Fibroblast of peridontal ligament (primary cell): ENCODE data around the gene TIGD3.

Source experiments
- DNase-seq: peaks from one replicate; pipeline ENCODE4 v3.0.0-alpha.2; 2010; ENCODE audit errors: extremely low read depth

The TIGD3 gene

DNA sequence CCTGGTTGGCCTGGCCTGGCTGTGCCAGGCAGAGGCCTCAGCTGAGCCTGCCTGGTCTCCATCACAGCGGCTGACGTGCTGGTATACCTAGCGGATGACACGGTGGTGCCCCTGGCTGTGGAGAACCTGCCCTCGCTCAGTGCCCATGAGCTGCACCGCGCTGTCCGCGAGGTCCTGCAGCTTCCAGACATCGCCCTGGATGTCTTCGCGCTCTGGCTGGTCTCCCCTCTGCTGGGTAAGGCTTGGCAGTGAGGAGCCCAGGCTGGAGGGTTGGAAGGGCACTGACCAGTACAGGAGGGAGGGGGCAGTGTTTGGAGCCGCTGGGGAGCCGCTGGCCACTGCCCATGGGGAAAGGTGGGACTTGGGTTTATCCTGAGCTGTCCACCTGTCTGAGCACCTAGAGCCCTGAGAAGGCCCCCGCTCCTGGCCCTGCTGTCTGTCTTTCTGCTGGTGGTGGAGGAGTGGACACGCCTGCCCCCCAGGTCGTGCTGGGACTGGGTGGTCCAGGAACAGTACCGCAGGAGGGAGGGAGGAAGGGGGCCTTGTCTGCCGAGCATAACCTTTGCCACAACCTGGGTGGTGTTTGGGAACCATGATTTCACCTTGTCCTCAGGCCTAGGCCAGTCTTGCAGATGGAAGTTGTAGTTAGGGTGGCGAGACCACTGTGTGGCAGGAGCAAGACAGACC lies 34.9 kb downstream of the TIGD3 start:
- no peak for DNase-seq

DNA sequence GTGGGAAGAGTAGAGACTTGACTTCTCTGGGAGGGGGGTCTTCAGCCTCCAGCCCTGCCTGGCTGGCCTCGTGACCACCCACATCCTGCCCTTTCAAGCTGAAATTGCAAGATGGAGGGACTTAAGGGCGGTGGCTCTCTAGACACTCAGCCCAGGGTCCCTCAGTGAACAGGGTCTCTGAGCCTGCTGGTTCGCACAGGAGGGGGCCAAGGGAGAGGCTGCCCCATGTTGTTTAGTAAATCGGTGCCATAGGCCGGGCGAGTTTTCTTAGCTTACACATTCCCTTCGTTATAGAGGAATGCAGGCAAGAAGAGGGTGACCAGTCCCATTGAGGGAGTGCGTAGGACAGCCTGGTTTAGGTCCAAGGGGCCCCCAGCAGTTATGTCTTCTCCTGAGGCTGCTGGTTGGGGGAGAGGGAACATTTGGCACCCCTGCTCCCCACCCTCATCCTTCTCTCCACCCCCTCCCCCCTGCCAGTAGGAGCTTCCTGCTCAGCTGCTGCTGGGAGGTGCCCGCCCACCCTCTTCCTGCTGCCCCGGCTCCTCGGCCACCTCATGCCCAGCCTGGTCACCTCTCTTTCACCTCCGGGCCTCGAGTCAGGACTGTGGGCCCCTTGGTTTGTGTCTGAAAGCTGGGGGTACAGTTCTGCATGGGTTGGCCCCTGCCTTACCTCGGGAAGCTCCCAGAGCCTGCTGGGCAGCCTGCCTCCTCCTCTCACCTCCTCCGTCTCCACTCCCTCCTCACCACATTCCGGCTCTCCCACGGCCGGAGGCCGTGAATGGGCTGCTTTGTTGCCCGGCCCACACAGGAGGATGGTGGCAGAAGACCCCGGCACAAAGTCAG lies 35.8 kb downstream of the TIGD3 start:
- peak; percentile 11 for DNase-seq

DNA sequence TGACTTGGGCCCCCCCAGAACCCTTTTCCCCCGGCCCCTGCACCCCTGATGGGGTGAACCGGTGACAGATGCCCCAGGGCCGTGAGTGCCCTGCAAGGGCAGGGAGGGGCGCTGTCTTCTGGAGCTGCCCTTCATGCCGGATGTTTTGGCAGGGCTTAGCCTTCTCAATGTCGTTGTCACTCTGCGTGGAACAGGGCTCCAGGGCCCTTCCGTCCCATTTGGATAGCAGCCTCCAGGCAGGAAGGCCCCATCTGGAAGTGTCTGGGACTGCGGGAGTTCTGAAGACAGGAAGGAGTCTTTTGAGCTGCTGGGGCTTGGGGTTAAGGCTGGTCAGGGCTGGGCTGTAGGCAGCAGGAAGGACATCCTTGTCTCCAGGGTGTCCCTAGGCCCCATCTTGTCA lies 36.4 kb downstream of the TIGD3 start:
- peak; percentile 20 for DNase-seq

DNA sequence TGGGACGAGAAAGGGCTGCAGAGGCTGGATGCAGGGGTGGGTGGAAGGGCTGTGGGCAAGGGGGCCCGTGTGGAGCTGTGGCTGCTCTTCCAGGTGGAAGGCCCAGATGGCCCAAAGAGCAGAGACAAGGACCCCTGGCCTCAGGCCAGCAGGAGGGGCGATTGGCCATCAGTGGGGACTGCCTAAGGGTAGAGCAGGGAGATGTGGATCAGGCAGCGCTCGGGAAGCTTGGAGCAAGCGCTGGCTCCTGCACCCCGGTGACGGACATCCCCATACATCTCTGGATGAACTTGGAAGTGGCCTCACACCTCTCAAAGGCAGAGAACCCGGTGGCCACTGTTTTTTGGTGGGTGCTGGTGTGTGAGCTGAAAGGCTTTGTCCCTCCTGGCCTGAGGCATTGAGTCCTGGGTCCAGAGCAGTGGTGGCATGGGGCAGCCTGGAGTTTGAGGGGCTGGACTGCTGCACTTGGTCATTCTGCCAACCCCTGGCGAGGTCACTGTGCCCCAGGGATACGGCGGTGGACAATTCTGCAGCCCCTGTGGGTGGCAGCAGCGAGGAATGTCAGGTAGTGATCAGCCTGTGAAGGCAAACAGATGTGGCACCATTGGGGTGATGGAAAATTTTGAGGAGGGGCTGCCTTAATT lies 37.8 kb downstream of the TIGD3 start:
- DNase-seq: no peak

DNA sequence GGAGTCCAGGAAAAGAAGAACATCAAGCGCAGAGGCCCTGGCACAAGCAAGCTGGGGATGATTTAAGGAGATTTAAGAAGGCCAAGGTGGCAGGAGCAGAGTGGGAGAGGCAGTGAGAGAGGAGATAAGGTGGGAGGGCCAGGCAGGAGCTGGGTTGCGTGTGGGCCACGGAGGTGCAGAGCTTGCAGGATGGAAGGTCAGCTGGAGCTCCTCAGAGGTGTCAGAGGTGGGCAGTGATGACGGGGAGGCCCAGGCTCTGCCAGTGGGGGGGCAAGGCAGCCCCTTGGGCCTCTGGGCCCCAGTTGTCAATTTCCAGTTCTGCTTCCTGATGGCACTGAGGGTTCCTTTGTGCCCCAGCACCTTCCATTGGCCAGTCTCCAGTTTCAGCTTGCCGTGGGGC lies 38.3 kb downstream of the TIGD3 start:
- DNase-seq: no peak

DNA sequence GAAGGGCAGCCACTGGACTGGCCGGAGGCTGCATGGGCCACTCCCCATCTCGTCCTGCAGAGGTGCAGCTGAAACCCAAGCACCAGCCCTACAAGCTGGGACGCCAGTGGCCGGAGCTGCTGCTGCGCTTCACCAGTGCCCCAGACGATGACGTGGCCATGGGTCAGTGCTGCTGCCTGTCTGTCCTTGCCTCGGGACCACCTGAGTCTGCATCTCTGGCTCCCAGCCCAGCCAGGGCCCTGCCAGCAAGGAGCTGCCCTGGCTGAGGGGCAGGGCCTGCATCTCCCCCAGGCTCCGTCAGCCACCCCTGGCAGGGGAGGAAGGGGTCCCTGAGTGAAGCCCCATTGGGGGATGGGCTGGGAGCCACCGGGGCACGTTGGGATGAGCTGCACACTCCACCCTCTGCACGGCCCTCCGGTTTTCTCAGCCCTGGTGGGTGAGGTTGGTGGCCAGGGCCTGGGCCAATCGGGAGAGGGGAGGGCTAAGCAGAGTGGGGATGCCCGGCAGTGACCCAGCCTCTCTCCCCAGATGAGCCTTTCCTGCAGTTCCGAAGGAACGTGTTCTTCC lies 39.0 kb downstream of the TIGD3 start:
- DNase-seq: no peak

DNA sequence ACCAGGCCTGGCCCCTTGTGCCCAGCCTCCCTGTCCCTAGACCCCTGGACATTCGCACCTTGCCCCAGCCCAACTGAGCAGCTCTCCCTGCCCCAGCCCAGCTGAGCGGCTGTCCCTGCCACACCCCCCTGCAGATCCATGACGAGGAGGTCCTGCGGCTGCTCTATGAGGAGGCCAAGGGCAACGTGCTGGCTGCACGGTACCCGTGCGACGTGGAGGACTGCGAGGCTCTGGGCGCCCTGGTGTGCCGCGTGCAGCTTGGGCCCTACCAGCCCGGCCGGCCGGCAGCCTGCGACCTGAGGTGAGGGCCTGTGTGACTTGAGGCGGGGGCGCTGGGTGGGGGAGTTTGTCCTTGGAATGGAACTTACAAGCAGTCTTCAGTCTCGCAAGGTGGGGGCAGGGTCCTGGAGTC lies 39.6 kb downstream of the TIGD3 start:
- DNase-seq: no peak

DNA sequence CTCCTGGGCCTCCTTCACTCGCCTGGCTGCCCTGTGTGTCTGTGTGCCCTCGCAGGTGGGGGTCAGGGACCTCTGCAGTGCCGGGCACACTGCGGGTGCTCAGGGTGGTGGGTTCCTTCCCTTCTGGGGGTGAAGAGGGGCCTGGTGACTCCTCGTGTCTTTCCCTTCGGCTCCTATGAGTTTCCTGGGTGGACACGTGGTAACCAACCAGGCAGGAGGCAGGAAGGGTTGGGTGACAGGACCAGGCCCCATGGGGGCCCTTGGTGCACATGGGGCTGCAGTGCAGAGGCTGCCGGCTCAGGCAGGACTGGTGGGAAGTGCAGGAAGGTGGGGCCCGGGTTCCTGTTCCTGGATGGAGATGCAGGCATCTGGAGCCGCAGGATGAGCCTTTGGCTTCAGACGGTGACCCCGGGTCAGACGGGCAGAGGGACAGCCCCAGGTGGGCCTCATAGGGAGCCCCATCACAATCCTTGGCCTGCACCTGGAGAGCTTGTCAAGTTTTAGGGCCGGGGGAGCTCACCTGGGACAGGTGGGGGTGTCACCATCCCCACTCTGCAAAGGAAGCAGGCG lies 41.5 kb downstream of the TIGD3 start:
- DNase-seq: no peak

DNA sequence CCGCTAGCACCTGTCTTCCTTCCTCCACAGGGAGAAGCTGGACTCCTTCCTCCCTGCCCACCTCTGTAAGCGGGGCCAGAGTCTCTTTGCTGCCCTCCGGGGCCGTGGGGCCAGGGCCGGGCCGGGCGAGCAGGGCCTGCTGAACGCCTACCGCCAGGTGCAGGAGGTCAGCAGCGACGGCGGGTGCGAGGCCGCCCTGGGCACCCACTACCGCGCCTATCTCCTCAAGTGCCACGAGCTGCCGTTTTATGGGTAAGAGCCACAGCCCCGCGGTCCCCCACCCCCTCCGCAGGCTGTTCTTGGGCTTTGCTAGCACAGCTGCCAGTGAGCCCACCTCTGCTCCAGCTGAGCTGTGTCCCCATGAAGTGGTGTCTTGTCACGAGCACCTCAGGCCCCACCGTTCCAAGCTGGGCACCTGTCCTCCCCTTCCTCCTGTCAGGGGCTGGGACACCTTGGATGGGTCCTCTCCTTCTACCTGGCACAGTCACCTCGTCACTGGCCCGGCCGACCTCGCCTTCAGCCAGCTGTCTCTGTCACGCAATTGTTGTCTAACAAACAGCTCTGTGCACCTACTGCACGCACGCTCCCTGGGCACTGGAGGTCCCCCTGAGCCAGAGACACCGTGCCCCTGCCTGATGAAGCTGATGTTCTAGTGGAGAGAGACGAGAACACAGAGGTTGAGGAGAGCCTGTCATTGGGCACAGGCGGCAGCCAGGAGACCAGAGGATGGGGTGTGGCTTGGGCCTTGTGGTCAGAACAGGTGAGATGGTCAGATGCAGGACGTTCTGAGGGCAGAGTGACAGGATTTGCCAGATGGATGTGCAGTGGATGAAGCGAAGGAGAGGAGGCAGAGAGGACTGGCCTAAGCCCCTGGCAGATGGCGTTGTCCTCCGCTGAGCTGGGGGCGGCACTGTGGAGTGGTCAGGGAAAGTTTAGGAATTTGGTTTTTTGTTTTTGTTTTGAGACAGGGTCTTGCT lies 42.5 kb downstream of the TIGD3 start:
- DNase-seq: no peak

DNA sequence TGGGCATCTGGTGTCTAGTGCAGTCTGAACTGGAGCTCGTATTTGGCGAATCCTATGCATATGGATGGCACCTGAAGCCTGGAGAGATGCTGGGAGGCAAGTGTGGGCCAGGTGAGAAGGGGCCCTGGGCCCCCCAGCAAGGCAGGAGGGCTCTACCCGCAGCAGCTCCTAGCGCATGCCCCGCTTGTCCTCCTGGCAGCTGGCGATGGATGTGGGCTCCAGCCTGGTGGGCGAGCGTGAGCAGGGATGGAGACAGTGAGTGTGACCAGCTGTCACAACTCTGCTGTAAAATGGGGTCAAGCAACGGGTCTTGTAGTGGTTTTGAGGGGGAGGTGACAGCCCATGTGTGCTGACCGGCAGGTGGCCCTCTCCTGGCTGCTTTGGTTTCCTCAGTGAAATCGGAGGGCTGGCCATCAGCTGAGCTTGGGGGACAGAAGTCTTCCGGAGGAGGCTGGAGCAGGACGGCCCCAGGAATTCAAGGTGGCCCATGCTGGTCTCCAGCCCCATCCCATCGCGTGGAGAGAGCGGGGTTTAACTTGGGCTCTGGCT lies 43.9 kb downstream of the TIGD3 start:
- DNase-seq: no peak

DNA sequence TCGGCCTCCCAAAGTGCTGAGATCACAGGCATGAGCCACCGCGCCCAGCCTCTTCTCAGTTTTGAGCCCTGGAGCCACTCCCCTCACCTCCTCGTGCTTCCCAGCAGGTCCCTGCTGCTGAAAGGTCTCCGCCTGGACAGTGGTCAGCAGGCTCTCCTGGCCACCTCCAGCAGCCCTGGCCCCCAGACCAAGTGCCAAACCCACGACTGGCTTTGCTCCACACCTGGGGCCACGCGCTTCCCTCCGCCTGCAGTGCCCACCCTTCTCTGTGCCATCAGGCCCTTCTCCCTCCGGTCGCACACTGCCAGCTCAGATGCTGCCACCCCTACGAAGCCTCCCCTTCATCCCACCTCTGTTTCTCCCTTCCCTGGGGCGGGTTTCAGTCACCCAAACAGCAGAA lies 44.7 kb downstream of the TIGD3 start:
- DNase-seq: no peak

DNA sequence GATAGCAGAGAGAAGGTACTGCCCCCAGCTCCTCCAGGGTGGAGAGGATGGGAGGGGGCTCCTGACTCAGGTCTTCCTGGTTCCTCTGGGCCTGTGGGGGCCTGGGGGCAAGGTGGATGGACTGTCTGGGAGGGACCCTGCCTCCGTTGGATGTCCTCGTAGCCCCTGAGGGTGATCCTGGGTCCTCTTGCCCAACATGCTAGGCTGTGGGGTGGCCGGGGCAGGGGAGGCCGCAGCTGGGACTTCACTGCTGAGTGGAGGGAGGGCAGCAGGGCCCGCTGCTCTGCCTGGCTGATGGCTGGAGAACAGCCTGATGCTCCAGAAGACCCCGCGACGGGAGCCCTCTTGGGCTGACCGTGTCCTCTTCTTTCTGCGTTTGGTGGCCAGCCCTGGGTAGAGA lies 45.3 kb downstream of the TIGD3 start:
- DNase-seq: no peak

DNA sequence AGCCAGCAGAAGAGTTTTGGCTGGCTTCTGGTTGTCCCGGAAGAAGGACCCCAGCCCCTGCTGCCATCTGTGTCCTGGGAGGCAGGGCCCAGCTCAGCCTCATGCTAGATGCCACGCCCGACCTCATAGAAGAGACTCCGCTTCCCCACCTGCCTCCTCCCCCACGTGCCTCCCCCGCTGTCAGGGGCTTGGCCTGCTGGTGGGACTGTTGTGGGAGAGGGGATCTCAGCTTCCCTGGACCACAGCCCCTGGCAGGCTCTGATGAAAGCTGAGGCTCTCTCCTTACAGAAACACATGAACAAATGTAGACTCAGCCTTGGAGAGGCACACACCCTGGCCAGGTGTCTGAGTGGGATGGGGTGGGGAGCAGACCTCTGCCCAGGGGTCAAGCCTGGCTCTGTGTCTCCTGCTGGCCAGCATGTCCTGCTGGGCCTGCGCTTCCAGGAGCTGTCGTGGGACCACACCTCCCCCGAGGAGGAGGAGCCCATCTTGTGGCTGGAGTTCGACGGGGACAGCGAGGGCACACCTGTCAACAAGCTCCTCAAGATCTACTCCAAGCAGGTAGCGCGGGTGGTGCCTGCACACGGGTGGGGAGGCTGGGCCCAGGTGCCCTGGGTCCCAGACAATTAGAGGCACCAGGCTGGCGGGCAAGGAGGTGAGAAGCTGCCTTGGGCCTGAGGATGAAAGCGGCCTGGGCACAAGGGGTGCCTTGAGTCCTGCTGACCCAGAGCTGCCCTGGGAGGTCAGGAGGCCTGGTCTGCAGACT lies 45.9 kb downstream of the TIGD3 start:
- DNase-seq: no peak

DNA sequence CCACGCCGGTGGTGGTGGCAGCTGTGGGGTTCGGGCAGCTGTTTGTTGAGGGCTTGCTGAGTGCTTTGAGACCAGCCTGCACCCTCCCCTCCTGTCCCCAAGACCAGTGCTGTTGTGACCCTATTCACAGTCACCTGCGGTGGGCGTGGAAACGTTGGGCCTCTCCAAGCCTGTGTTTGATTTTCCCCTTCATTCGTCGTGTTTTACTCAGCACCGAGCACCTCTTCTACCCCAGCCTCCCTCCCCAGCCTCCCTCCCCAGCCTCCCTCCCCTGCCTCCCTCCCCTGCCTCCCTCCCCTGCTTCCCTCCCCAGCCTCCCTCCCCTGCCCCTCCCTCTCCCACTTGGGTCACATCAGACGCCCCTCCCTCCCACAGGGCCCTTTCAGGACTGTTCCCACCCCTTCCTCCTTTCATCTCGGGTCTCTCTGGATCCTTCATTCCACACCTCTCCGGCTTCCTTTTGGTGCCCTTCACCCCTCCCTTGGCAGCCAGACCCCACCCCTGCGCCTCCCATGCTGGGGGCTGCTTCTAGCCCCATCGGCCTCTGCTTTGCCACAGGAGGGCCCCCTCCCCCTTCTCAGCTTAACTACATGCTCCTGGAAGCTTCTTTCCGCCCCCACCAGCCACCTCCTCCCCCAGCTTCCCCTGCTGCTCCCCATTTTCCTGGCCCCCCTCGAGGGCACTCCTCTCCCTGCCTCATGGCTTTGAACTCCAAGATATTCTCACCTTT lies 46.7 kb downstream of the TIGD3 start:
- no peak for DNase-seq

DNA sequence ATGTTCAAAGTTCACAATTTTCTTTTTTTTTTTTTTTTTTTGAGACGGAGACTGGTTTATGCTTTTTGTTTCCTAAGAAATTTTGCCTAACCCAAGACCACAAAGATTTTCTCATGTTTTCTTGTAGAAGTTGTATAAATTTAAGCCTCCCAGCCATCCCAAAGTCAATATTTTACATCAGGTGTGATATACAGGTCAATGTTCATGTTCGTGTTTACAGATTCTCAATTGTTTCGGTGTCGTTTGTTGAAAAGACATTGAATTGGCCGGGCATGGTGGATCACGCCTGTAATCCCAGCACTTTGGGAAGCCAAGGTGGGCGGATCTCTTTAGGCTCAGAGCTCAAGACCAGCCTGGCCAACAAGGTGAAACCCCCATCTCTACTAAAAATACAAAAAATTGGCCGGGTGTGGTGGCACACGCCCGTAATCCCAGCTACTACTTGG lies 47.3 kb downstream of the TIGD3 start:
- no peak for DNase-seq

DNA sequence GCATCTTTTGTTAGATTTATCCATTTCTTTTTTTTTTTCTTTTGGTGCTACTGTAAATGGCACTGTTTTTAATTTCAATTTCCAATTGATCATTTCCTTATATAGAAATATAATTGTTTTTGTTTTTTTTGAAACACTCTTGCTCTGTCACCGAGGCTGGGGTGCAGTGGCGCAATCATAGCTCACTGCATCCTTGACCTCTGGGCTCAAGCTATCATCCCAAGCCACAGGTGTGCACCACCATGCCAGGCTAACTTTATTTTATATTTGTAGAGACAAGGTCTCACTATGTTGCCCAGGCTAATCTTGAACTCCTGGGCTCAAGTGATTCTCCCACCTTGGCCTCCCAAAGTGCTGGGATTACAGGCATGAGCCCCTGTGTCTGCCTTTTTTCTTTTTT lies 48.2 kb downstream of the TIGD3 start:
- DNase-seq: no peak

DNA sequence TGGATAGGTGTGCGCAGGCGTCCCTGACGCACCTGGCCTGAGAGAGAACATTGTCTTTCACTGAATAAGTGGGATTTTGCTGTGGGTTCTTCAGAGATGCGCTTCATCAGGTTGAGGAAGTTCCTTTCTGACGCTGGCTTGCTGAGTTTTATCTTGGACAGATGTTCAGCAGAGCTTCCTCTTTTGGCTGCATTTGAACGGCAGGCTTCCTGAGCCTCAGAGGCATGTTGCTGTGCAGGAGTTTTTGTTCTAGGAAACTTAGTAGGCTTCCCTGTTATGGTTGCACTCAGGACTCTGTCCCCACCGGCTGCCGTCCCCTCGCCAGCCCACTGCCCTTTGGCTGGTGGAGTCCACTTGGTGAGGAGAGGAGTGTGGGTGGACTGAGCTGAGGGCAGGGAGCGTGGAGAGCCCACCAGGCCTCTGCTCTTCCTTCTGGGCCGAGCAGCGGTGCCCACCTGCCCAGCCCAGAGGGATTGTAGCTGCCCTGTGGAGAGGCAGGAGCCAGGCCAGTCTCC lies 49.1 kb downstream of the TIGD3 start:
- DNase-seq: no peak

DNA sequence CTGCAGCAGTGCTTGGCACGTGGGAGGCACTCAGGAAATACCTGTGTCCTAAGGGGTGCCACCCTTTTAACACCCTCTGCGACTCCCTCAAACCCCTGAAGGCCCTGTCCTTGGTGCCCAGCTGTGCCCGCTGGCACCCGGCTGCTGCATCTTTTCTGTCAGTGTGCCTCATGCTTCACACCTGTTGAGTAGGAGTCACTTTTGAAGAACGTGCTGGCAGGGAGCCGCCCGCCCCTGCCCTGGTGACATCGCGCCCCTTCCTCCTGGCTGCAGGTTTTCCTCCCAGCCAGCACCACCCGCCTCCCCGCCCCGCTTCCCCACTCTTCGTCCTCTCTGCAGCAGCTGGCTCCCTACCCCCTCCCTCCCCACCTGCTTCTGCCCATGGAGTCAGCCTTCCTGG lies 49.7 kb downstream of the TIGD3 start:
- no peak for DNase-seq
